Common myeloid progenitor, CD34-positive (primary cell): ENCODE results near the gene CDH23.
A peak's percentile ranks its signal among the peaks of the same experiment; 100 is the strongest.

Experiments
- CTCF ChIA-PET: fragments of 350-600 bp; sonication (Branson Sonifier 250); formaldehyde crosslinking; loops from one replicate; lab custom pipeline; 2021; ENCODE audit warnings: antibody characterized with exemption; lab: Charles Lee
- POLR2A ChIA-PET: fragments of 350-600 bp; sonication (Branson Sonifier 250); formaldehyde crosslinking; loops from one replicate; lab custom pipeline; 2021; ENCODE audit warnings: antibody characterized with exemption; lab: Charles Lee
- DNase-seq, 3 donors: peaks; one replicate each; pipeline versions ENCODE4 v3.0.0 to v3.0.0-alpha.2; 2013
- H3K27ac ChIP-seq, 2 experiments: 1 replicate in 1 of 2; 2 replicates in 1 of 2; pipeline ENCODE4 v1.7.0; 2013; ENCODE audit warnings: inconsistent platforms in 2 of 2, low read length in 2 of 2, mild to moderate bottlenecking in 2 of 2, low read depth in 1 of 2, moderate library complexity in 1 of 2; ENCODE audit not compliant: severe bottlenecking in 2 of 2, insufficient read depth in 1 of 2, poor library complexity in 1 of 2
- H3K27me3 ChIP-seq, 5 experiments: replicated peaks in 2 of 5; 1 replicate in 3 of 5; 2 replicates in 2 of 5; pipeline versions ENCODE4 v1.6.1 to v1.7.0; 2013; ENCODE audit warnings: low read length in 4 of 5, mild to moderate bottlenecking in 2 of 5, moderate library complexity in 2 of 5, inconsistent platforms in 1 of 5; ENCODE audit not compliant: insufficient read depth in 5 of 5, control insufficient read depth in 4 of 5
- H3K36me3 ChIP-seq, 4 experiments: 1 replicate in 2 of 4; 2 replicates in 2 of 4; pipeline versions ENCODE4 v1.6.1 to v1.7.0; 2013; ENCODE audit warnings: low read length in 3 of 4, control low read depth in 1 of 4, mild to moderate bottlenecking in 1 of 4; ENCODE audit not compliant: control insufficient read depth in 4 of 4, insufficient read depth in 4 of 4
- H3K4me1 ChIP-seq, 4 experiments: 1 replicate in 3 of 4; 2 replicates in 1 of 4; pipeline versions ENCODE4 v1.6.1 to v1.7.1; 2013; ENCODE audit warnings: low read length in 3 of 4, mild to moderate bottlenecking in 3 of 4, control low read depth in 1 of 4, inconsistent platforms in 1 of 4, moderate library complexity in 1 of 4; ENCODE audit not compliant: control insufficient read depth in 4 of 4, insufficient read depth in 4 of 4; ENCODE audit errors: control extremely low read depth in 1 of 4
- H3K4me3 ChIP-seq, 7 experiments: 1 replicate in 4 of 7; 2 replicates in 3 of 7; pipeline versions ENCODE4 v1.5.1 to v1.7.0; 2013; ENCODE audit warnings: mild to moderate bottlenecking in 7 of 7, low read length in 6 of 7, moderate library complexity in 6 of 7, inconsistent platforms in 2 of 7, low read depth in 2 of 7, control low read depth in 1 of 7; ENCODE audit not compliant: insufficient read depth in 4 of 7, control insufficient read depth in 1 of 7; ENCODE audit errors: extremely low read depth in 1 of 7
- H3K9me3 ChIP-seq, 5 experiments: 1 replicate in 4 of 5; 2 replicates in 1 of 5; pipeline versions ENCODE4 v1.6.1 to v1.7.1; 2013; ENCODE audit warnings: low read length in 4 of 5, mild to moderate bottlenecking in 2 of 5, inconsistent platforms in 1 of 5, low read depth in 1 of 5, moderate library complexity in 1 of 5; ENCODE audit not compliant: control insufficient read depth in 4 of 5, insufficient read depth in 2 of 5; ENCODE audit errors: control extremely low read depth in 1 of 5
- WGBS: methylation state at CpG from one replicate; pipeline ENCODE4 v1.1.5; 2013; ENCODE audit not compliant: insufficient coverage; 5-methylcytosine and 5-hydroxymethylcytosine counted together

CDH23 gene

DNA sequence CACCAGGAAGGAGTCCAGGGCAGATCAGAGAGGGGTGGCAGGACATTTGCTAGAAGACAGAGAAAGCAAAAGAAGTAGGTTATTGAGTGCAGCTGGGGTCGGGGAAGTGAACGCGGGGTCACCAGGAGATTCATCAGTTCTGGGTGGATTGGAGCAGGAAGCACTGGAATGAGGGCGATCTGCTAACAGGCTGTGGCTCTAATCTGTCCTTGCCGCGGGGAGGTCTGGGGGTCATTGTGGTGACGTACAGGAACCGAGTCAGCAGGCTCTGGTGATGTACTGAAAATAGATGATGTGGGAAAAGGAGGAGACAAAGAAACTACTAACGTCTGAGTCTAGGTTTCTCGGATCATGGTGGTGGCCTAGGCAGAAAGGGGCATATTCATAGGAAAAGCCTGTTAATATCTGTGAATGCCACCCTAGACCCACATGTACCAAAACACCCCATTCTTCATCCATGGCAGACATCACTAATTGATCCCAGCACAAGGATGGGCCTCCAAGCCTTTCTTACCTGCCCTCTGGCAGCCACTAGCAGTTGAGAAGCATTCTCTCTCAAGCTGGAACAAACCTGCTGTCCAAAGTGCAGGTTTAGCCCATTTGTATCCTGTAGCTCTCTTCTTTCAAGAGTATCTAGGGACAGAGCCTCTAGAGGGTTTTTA is 188.3 kb downstream of the CDH23 start:
- Histone ChIP-seq H3K27me3 (no peaks in the 10 kb centered on the region), H3K36me3 (no peaks in the 10 kb centered on the region), H3K4me1 (peaks cover 0 to 2% (median 0%) of the 10 kb centered on the region in 4 experiments), H3K27ac (no peak overlapping the region), H3K4me3 (no peak overlapping the region), H3K9me3 (no peaks in the 10 kb centered on the region)
- ChIA-PET POLR2A (no interaction called here), CTCF (interaction anchor here (0.8 to 1.5 kb wide), 3 partner anchors 198 to 269 kb away, joined by 3 read pairs; no protein-coding TSS in a partner anchor)
- no peak for DNase-seq
- 81% methylated on average over 8 of the region's 10 CpGs for WGBS

GRCh38 chr10:71585564-71586290 is 189.0 kb downstream of the CDH23 start:
- 95% methylated on average over 7 of the region's 10 CpGs for WGBS

DNA sequence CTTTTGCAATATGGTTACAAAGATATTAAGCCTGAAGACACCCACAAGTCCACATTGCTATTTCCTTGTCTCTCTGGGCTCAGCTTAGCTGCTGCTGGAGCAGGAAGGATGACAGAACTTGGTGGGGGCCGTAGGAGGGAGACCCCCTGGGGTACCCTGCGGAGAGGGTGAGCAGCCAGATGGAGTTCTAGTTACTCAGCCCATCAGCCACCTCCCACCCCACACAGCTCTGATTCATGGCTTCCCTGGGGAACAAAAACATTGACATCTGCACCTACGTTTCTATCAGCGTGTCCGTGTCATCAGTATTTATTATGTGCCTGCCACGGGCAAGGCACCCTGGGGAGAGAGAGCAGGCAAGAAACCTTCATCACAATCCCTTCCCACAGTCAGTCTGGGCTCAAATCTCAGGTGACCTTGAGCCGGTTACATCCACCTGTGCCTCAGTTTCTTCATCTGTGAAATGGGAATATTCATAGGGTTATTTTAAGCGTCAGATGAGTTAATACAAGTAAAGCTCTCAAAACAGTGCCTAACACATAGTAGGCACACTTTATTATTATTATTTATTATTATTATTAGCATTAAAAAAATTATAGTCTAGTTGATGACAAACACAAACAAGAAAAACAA is 191.3 kb downstream of the CDH23 start:
- H3K4me3 ChIP-seq: no peak overlapping the region
- H3K27me3 ChIP-seq: no peaks in the 10 kb centered on the region
- H3K9me3 ChIP-seq: no peaks in the 10 kb centered on the region
- 94% methylated on average over 6 of the region's 8 CpGs for WGBS
- ChIA-PET POLR2A (no interaction called here), CTCF (interaction anchor here (1.7 to 3.2 kb wide), 5 partner anchors 10 to 226 kb away, joined by 3 to 13 read pairs (median 6); no protein-coding TSS in a partner anchor)
- peaks cover 0 to 5% (median 0%) of the 10 kb centered on the region in 4 experiments for H3K4me1 ChIP-seq
- no peak overlapping the region for H3K27ac ChIP-seq
- H3K36me3 ChIP-seq: no peaks in the 10 kb centered on the region
- DNase-seq: no peak

More at GRCh38 chr10:71585564-71586290, 189.0 kb downstream of the CDH23 start:
- H3K4me3 ChIP-seq: no peak overlapping the region
- no peaks in the 10 kb centered on the region for H3K36me3 ChIP-seq
- ChIA-PET POLR2A (no interaction called here), CTCF (interaction anchor here (0.8 to 3.2 kb wide), 6 partner anchors 16 to 266 kb away, joined by 3 to 13 read pairs (median 3); no protein-coding TSS in a partner anchor)
- no peaks in the 10 kb centered on the region for H3K9me3 ChIP-seq
- DNase-seq: no peak
- H3K4me1 ChIP-seq: peaks cover 0 to 5% (median 0%) of the 10 kb centered on the region in 4 experiments
- H3K27ac ChIP-seq: no peak overlapping the region
- no peaks in the 10 kb centered on the region for H3K27me3 ChIP-seq

DNA sequence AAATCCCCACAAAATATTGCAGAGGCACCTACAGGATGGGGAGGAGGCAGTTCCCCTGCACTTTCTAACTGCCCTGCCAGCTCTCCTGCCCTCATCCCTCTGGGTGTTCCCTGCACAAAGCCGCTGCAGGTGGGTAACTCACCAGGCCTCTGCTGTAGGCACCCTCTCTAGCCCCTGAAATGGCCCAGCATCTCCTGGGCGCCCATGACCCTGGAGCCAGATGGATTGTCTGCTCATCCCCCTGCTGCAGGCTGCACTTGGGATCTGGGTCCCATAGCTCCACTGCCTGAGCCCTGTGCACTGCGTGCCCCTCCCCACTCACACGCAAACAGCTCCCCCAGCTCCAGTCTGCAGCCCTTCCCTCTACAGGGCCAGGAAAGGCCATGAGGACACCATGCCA is 192.0 kb downstream of the CDH23 start:
- ChIA-PET POLR2A (no interaction called here), CTCF (interaction anchor here (2.3 to 3.2 kb wide), 2 partner anchors 10 to 20 kb away, joined by 6 to 13 read pairs; no protein-coding TSS in a partner anchor)
- DNase-seq: no peak

DNA sequence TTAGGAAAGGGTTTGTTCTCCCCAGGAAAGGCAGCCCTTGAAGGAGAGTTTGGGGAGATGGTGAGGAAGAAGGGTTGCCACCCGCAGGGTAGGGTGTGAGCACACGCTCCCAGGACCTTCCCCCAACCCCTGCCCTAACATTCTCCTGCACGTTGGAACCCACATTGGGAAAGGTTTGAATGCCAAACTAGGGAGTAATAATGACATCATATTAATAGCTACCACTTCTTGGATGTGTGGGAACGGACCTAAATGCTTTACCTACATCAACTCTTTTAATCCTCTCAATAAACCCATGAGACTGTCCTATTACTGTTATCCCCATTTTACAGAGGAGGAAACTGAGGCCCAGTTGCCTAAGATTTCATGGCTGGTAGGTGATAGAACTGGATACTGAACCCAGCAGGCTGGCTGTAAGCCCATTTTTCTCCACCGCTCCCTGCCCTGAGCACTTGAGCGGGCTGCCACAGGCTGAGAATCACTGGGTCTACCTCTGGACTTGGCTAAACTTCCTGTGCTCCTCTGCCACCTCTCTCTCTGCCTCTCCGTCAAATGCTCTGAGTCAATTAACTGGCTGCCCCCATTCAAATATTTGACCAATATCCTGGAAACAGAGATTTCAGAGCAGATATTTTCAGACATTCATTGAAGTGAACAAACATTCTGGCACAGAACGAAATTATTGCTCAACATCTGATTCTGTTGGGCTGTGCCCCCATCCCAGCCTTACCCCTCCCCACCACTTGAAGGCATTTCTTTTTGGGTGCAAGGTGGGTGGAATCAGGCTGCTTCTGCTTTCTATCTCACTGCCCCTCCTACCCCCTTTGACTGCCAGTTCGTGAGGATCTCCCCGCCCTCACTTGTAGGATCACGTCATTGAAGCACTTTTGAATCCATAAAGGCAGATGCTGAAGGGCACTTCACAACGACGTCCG is 193.2 kb downstream of the CDH23 start:
- ChIA-PET POLR2A (no interaction called here), CTCF (interaction anchor here (2.3 kb wide), 1 partner anchor 12 kb away, joined by 6 read pairs; no protein-coding TSS in a partner anchor)
- H3K9me3 ChIP-seq: no peaks in the 10 kb centered on the region
- no peaks in the 10 kb centered on the region for H3K27me3 ChIP-seq
- peak in 2 of 3 donors; percentile 43 to 56 for DNase-seq
- no peak overlapping the region for H3K27ac ChIP-seq
- no peak overlapping the region for H3K4me3 ChIP-seq
- WGBS: 85% methylated on average over 10 of the region's 14 CpGs
- peaks cover 0 to 5% (median 0%) of the 10 kb centered on the region in 4 experiments for H3K4me1 ChIP-seq
- H3K36me3 ChIP-seq: no peaks in the 10 kb centered on the region

More for the DNA sequence above, 192.0 kb downstream of the CDH23 start:
- Histone ChIP-seq H3K27me3 (no peaks in the 10 kb centered on the region), H3K4me1 (peaks cover 0 to 5% (median 0%) of the 10 kb centered on the region in 4 experiments), H3K4me3 (no peak overlapping the region), H3K36me3 (no peaks in the 10 kb centered on the region), H3K27ac (no peak overlapping the region), H3K9me3 (no peaks in the 10 kb centered on the region)
- WGBS: 97% methylated on average over 4 of the region's 4 CpGs

DNA sequence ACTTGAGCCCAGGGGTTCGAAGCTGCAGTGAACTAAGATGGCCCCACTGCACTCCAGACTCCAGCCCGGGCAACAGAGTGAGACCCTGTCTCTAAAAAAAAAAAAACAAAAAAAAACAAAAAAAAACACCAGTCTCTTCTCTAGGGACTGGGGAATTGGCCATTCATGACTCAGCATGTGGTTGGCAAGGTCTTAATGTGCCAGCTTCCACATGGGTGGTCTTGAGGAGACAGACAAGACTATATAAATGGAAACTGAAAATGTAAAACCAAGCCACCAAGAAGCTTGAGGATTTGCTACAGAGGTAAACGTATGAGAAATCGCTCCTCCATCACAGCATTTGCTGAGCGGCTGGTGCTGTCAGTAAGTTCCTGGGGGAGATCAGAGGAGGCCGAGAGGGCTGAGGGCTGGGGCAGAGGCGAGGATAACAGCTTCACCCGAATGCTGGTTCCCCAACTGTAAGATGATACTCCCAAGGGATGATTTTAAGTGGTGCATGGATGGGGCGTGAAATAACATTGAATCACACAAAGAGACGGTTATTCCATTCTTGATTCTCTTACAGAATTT is 194.1 kb downstream of the CDH23 start:
- ChIA-PET CTCF (interaction anchor here (1.7 to 1.8 kb wide), 2 partner anchors 18 to 21 kb away, joined by 4 to 8 read pairs; no protein-coding TSS in a partner anchor), POLR2A (no interaction called here)
- 96% methylated on average over 9 of the region's 10 CpGs for WGBS
- Histone ChIP-seq H3K4me3 (no peak overlapping the region), H3K27me3 (no peaks in the 10 kb centered on the region), H3K27ac (no peak overlapping the region), H3K9me3 (no peaks in the 10 kb centered on the region), H3K36me3 (no peaks in the 10 kb centered on the region), H3K4me1 (peaks cover 0 to 5% (median 0%) of the 10 kb centered on the region in 4 experiments)
- DNase-seq: peak; percentile 14 to 63 (median 41)
